Activated CD8-positive, alpha-beta T cell treated with anti-CD3 and anti-CD28 coated beads for 36 hours (primary cell): ENCODE data around the gene LPP. TPM values are rescaled to one million over a fixed set of nuclear protein-coding genes. Genes with fewer than 3 reads are reported as not detected.

Experiments used
- ATAC-seq: fragments of 200-7000 bp; cut with Tn5 transposase; one replicate; pipeline ENCODE4 v1.10.0; 2021; ENCODE audit warnings: mild to moderate bottlenecking, moderate library complexity
- CTCF ChIA-PET: fragments of 350-600 bp; sonication (Branson Sonifier 250); formaldehyde crosslinking; loops from one replicate; lab custom pipeline; 2021; ENCODE audit warnings: antibody characterized with exemption; lab: Charles Lee
- POLR2A ChIA-PET: fragments of 350-600 bp; sonication (Branson Sonifier 250); formaldehyde crosslinking; loops from one replicate; lab custom pipeline; 2021; ENCODE audit warnings: antibody characterized with exemption; lab: Charles Lee
- DNase-seq: peaks from one replicate; pipeline ENCODE4 v3.0.0-alpha.2; 2020
- H3K27ac Mint-ChIP-seq: one replicate; pipeline ENCODE4 v1.8.0; 2021; ENCODE audit warnings: mild to moderate bottlenecking, mixed read lengths
- H3K27me3 Mint-ChIP-seq: one replicate; pipeline ENCODE4 v1.8.0; 2021; ENCODE audit warnings: mixed read lengths
- H3K36me3 Mint-ChIP-seq: one replicate; pipeline ENCODE4 v1.8.0; 2021; ENCODE audit warnings: low read depth, mixed read lengths
- H3K4me1 Mint-ChIP-seq: one replicate; pipeline ENCODE4 v1.8.0; 2021; ENCODE audit warnings: low read depth, mixed read lengths
- H3K4me3 Mint-ChIP-seq: one replicate; pipeline ENCODE4 v1.8.0; 2021; ENCODE audit warnings: mild to moderate bottlenecking, moderate library complexity, mixed read lengths
- H3K9me3 Mint-ChIP-seq: one replicate; pipeline ENCODE4 v1.8.0; 2021; ENCODE audit warnings: mixed read lengths
- intact Hi-C: fragments of 100-400 bp; cut with micrococcal nuclease; formaldehyde crosslinking; loops from one replicate; pipeline ENCODE4 v1.10.0; 2022
- total RNA-seq, 2 experiments: library from RNA; stranded (reverse); gene quantifications; one replicate each; pipeline ENCODE4 v1.2.3, GENCODE V29; 2021
- TF ChIP-seq, protein P1 (sequence below): fragments of 200-600 bp; IDR thresholded peaks from one replicate; pipeline ENCODE4 v1.8.0; 2022; ENCODE audit warnings: antibody characterized with exemption, mild to moderate bottlenecking

The LPP gene
- total RNA-seq, 2 experiments from 2014 or later, result 16.4 to 22.6 TPM

DNA sequence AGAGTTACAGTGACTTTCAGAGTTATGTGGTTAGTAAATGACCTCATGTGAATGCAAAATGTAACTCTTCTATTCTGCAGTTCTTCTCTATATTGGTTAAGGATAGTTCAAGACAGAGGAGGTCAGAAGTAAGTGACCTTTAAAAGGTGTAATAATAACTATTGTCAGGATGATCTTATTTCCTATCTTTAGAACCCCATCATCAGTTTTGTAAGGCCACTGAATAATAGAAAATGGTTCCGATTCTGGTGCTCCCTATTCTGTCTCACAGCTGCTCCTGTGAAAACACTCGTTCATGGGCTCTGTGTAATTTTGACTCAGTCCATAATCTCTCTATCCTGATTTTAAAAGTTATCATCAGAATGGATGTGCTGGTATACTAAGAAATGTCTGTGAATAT is 463.3 kb downstream of the LPP start:
- H3K27me3 Mint-ChIP-seq, result no peaks in the 10 kb centered on the region
- H3K36me3 Mint-ChIP-seq, result peaks cover 2% of the 10 kb centered on the region
- ChIA-PET POLR2A (no interaction called here), CTCF (interaction anchor here (1.6 kb wide), 1 partner anchor 877 kb away, joined by 6 read pairs; no protein-coding TSS in a partner anchor)
- no peak for DNase-seq
- H3K4me1 Mint-ChIP-seq, result peaks cover 2% of the 10 kb centered on the region
- intact Hi-C loops, result no loop called here
- H3K9me3 Mint-ChIP-seq, result no peaks in the 10 kb centered on the region
- no peak overlapping the region for H3K27ac Mint-ChIP-seq
- no peak for ATAC-seq
- H3K4me3 Mint-ChIP-seq, result no peak overlapping the region
- TF ChIP-seq, protein P1, sequence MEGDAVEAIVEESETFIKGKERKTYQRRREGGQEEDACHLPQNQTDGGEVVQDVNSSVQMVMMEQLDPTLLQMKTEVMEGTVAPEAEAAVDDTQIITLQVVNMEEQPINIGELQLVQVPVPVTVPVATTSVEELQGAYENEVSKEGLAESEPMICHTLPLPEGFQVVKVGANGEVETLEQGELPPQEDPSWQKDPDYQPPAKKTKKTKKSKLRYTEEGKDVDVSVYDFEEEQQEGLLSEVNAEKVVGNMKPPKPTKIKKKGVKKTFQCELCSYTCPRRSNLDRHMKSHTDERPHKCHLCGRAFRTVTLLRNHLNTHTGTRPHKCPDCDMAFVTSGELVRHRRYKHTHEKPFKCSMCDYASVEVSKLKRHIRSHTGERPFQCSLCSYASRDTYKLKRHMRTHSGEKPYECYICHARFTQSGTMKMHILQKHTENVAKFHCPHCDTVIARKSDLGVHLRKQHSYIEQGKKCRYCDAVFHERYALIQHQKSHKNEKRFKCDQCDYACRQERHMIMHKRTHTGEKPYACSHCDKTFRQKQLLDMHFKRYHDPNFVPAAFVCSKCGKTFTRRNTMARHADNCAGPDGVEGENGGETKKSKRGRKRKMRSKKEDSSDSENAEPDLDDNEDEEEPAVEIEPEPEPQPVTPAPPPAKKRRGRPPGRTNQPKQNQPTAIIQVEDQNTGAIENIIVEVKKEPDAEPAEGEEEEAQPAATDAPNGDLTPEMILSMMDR, result no peak

- Mint-ChIP-seq H3K36me3 (peaks cover 2% of the 10 kb centered on the region), H3K4me3 (no peak overlapping the region), H3K27me3 (no peaks in the 10 kb centered on the region), H3K4me1 (peaks cover 2% of the 10 kb centered on the region), H3K9me3 (no peaks in the 10 kb centered on the region), H3K27ac (no peak overlapping the region)
- intact Hi-C loops, result no loop called here
- no peak for ATAC-seq
- ChIA-PET POLR2A (no interaction called here), CTCF (interaction anchor here (1.6 kb wide), 1 partner anchor 877 kb away, joined by 6 read pairs; no protein-coding TSS in a partner anchor)
- no peak for DNase-seq
- TF ChIP-seq, protein P1, result no peak
Measured at GRCh38 chr3:188617988-188618701, 464.2 kb downstream of the LPP start.

- intact Hi-C loops, result no loop called here
- Mint-ChIP-seq H3K4me1 (peaks cover 2% of the 10 kb centered on the region), H3K9me3 (no peaks in the 10 kb centered on the region), H3K36me3 (no peaks in the 10 kb centered on the region), H3K27ac (no peak overlapping the region), H3K27me3 (no peaks in the 10 kb centered on the region), H3K4me3 (no peak overlapping the region)
- CTCF ChIA-PET, result interaction anchor here (0.6 kb wide), 1 partner anchor 1049 kb away, joined by 3 read pairs; no protein-coding TSS in a partner anchor
- TF ChIP-seq, protein P1, result no peak
- POLR2A ChIA-PET, result interaction anchor here (0.6 kb wide), 1 partner anchor 244 kb away, joined by 4 read pairs; no protein-coding TSS in a partner anchor
- DNase-seq (no peak), ATAC-seq (no peak)
Measured at GRCh38 chr3:188620752-188621151, 466.8 kb downstream of the LPP start.

GRCh38 chr3:188624384-188624783 is 470.4 kb downstream of the LPP start:
- Mint-ChIP-seq H3K4me3 (no peak overlapping the region), H3K27ac (no peak overlapping the region), H3K36me3 (no peaks in the 10 kb centered on the region), H3K4me1 (peaks cover 13% of the 10 kb centered on the region), H3K9me3 (peaks cover 3% of the 10 kb centered on the region), H3K27me3 (no peaks in the 10 kb centered on the region)
- intact Hi-C loops, result no loop called here
- POLR2A ChIA-PET, result no interaction called here
- CTCF ChIA-PET, result no interaction called here
- ATAC-seq (no peak), DNase-seq (no peak)
- TF ChIP-seq, protein P1, result no peak

- H3K4me1 Mint-ChIP-seq, result peaks cover 13% of the 10 kb centered on the region
- no peaks in the 10 kb centered on the region for H3K36me3 Mint-ChIP-seq
- TF ChIP-seq, protein P1, result no peak
- POLR2A ChIA-PET, result no interaction called here
- no peak overlapping the region for H3K27ac Mint-ChIP-seq
- no peaks in the 10 kb centered on the region for H3K27me3 Mint-ChIP-seq
- DNase-seq (no peak), ATAC-seq (no peak)
- peaks cover 3% of the 10 kb centered on the region for H3K9me3 Mint-ChIP-seq
- CTCF ChIA-PET, result no interaction called here
- no peak overlapping the region for H3K4me3 Mint-ChIP-seq
- intact Hi-C loops, result no loop called here
Measured at GRCh38 chr3:188624828-188625227, 470.9 kb downstream of the LPP start.
